ENCODE results near the gene FAM78A. TPM values are rescaled to one million over a fixed set of nuclear protein-coding genes. Genes with fewer than 3 reads are reported as not detected.

The FAM78A gene
- total RNA-seq, 2 donors from 2014 or later: 59.5 to 60.4 TPM

DNA sequence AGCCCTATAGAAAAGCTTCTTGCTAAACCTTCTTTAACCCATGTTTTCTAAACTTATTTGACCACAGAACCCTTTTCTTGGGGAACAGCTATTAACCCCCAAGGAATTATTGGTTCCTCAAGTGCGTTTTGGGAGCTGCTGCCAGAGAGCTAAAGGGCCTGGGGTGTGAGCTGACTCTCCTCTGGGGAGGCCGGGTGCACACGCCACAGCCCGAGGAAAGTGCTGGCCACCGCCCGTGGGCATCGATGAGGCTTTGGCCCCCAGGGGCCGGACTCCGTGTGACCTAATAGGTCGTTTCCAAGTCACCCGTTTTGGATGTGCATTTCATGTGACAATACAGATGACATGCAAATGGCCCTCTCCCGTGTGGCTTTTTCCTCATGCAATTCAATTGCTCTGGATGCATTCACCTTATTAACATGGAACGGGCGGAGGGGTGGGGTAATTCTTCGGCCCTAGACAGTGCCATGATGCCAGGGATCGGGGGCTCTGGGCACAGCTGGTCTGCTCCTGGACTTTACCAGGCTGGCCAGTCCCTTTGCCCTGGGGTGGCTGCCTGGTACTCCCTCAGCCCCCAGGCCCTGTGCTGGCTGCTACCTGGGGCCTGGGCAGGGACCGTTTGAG, 32.7 kb upstream of the FAM78A start:
- no peaks in the 10 kb centered on the region for H3K9me3 ChIP-seq (ENCODE audit: control insufficient read depth, low read length, poor library complexity, severe bottlenecking)
- Mint-ChIP-seq H3K4me1 (peaks cover 17% of the 10 kb centered on the region), H3K36me3 (ENCODE audit: low read depth) (no peaks in the 10 kb centered on the region), H3K4me3 (no peak overlapping the region), H3K27me3 (no peaks in the 10 kb centered on the region), H3K27ac (no peak overlapping the region)
- DNase-seq: no peak
- no peak for ATAC-seq

DNA sequence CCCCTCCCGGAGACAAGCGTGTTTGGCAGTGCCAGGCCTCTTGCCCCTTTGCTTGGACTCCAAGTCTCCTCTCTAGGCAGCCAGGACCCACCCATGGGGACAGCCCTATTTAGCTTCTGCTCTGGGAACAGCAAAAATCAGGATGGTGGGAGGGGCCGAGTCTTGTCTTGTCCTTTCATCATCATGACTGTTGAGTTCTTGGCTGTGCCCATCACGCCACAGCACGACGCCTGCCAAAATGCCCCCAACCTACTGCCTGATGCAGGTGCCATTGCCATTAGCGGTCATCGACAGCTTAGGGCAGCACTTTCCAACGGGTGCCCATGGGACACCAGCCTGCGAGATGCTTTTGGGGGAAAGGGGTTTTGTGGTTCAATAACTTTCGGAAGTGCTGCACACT, 32.1 kb upstream of the FAM78A start:
- H3K9me3 ChIP-seq (ENCODE audit: control insufficient read depth, low read length, poor library complexity, severe bottlenecking): no peaks in the 10 kb centered on the region
- no peak for ATAC-seq
- H3K4me1 Mint-ChIP-seq: peaks cover 17% of the 10 kb centered on the region
- no peaks in the 10 kb centered on the region for H3K36me3 Mint-ChIP-seq (ENCODE audit: low read depth)
- no peaks in the 10 kb centered on the region for H3K27me3 Mint-ChIP-seq
- no peak for DNase-seq
- no peak overlapping the region for H3K4me3 Mint-ChIP-seq
- H3K27ac Mint-ChIP-seq: no peak overlapping the region

DNA sequence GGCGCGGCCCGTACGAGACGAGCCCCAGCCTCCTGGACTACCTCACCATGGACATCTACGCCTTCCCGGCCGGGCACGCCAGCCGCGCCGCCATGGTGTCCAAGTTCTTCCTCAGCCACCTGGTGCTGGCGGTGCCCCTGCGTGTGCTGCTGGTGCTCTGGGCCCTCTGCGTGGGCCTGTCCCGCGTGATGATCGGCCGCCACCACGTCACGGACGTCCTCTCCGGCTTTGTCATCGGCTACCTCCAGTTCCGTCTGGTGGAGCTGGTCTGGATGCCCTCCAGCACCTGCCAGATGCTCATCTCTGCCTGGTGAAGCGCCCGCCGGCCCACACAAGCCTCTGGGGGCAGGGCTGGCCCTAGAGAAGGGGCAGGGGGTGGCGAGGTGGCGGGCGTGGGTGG, 31.7 kb upstream of the FAM78A start:
- Mint-ChIP-seq H3K27ac (no peak overlapping the region), H3K27me3 (no peaks in the 10 kb centered on the region), H3K36me3 (ENCODE audit: low read depth) (no peaks in the 10 kb centered on the region), H3K4me1 (peaks cover 17% of the 10 kb centered on the region), H3K4me3 (no peak overlapping the region)
- no peaks in the 10 kb centered on the region for H3K9me3 ChIP-seq (ENCODE audit: control insufficient read depth, low read length, poor library complexity, severe bottlenecking)
- no peak for DNase-seq
- ATAC-seq: no peak

DNA sequence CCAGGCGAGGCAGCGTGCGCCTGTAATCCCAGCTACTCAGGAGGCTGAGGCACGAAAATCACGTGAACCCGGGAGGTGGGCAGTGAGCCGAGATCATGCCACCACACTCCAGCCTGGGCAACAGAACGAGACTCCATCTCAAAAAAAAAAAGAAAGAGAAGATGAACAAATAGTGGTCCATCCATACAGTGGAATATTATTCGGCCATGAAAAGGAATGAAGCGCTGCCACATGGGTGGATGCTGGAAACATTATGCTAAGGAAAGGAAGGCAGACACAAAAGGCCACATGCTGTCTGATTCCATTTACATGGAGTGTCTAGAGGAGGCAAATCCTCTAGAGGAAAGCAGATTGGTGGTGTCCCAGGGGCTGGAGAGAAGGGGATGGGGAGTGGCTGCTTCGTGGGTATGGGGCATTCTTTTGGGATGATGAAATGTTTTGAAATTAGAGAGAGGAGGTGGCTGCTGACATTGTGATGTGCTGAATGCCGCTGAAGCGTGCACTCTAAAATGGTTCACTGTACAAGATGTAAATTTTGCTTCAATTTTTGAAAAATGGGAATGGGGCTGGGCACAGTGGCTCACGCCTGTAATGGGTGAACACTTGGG, 30.2 kb upstream of the FAM78A start:
- DNase-seq (no peak), ATAC-seq (no peak)
- no peaks in the 10 kb centered on the region for H3K27me3 Mint-ChIP-seq
- H3K9me3 ChIP-seq (ENCODE audit: control insufficient read depth, low read length, poor library complexity, severe bottlenecking): no peaks in the 10 kb centered on the region
- H3K4me3 Mint-ChIP-seq: no peak overlapping the region
- no peaks in the 10 kb centered on the region for H3K36me3 Mint-ChIP-seq (ENCODE audit: low read depth)
- no peak overlapping the region for H3K27ac Mint-ChIP-seq
- peaks cover 13% of the 10 kb centered on the region for H3K4me1 Mint-ChIP-seq

DNA sequence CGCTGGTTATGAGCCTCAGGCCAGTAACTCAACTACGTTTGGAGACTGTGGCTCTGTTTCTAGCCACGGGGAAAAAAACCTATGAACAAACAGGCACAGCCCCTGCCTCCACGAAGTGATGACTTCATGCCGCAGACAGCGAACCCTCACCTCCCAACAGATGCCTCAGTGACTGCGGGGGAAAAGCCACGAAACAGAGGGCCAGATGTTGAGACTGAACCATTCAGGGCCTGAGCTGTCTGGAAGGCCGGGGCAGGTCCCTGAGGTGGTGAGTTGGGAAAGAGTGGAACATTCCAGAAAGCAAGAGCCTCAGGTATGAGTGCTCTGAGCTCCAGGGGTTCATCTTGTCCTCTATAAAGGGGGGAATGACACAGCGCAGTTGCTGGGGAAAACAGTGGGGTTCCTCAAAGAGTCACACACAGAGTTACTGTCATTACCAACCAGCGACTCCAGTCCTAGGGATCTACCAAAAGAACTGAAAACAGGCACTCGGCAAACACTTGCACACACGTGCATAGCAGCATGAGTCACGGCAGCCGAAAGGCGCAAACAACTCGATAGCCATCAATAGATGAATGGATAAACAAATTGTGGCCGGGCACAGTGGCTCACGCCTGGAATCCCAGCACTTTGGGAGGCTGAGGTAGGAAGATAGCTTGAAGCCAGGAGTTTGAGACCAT, 28.5 kb upstream of the FAM78A start:
- peaks cover 5% of the 10 kb centered on the region for H3K4me1 Mint-ChIP-seq
- ATAC-seq (no peak), DNase-seq (no peak)
- H3K27me3 Mint-ChIP-seq: no peaks in the 10 kb centered on the region
- H3K4me3 Mint-ChIP-seq: no peak overlapping the region
- H3K36me3 Mint-ChIP-seq (ENCODE audit: low read depth): no peaks in the 10 kb centered on the region
- H3K27ac Mint-ChIP-seq: no peak overlapping the region
- H3K9me3 ChIP-seq (ENCODE audit: control insufficient read depth, low read length, poor library complexity, severe bottlenecking): no peaks in the 10 kb centered on the region

DNA sequence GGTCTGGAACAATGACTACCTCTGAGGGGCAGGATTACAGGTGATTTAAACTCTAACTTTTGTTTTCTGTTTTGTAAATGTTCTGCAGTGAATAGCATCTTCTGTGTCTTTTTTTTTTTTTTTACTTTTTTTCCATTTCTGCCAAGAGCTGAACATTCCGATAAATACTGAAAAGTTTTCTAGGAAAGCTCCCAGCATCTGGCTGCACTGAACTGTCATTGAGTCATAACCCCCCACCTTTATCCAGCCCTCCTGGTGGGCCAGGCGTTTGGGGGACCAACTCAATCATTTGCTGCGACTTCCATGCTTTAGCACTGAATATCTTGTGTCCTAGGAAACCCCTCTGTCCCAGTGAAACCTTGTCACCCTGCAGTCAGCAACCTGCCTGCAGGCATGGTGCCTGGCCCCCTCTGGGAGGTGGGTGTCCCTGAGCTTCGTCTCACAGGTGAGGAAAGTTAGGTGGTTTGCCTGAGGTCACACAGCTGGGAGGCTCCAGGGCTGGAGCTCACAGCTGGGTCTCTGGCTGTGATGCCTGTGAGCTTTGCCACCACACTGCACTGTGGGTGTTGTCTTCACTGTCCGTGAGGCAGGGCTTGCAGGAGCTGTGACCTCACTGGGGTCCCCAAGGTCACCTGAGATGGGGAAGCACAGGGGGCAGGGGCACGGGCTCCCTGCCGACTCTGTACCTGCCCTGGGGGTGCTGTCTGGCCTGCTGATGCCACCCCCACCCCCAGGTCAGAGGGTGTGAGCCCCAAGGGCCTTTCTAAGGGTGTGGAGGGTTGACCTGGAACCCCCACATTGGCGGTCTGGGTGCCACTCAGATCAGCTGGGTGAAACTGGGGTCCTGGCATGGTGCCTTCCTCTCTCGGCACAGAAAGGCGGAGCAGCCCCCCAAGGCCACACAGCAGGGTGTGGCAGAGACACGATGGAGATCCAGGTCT, 27.3 kb upstream of the FAM78A start:
- H3K4me3 Mint-ChIP-seq: no peak overlapping the region
- DNase-seq (no peak), ATAC-seq (no peak)
- H3K36me3 Mint-ChIP-seq (ENCODE audit: low read depth): no peaks in the 10 kb centered on the region
- peaks cover 4% of the 10 kb centered on the region for H3K4me1 Mint-ChIP-seq
- H3K27me3 Mint-ChIP-seq: no peaks in the 10 kb centered on the region
- H3K27ac Mint-ChIP-seq: peak overlapping the region; percentile 6
- H3K9me3 ChIP-seq (ENCODE audit: control insufficient read depth, low read length, poor library complexity, severe bottlenecking): no peaks in the 10 kb centered on the region

DNA sequence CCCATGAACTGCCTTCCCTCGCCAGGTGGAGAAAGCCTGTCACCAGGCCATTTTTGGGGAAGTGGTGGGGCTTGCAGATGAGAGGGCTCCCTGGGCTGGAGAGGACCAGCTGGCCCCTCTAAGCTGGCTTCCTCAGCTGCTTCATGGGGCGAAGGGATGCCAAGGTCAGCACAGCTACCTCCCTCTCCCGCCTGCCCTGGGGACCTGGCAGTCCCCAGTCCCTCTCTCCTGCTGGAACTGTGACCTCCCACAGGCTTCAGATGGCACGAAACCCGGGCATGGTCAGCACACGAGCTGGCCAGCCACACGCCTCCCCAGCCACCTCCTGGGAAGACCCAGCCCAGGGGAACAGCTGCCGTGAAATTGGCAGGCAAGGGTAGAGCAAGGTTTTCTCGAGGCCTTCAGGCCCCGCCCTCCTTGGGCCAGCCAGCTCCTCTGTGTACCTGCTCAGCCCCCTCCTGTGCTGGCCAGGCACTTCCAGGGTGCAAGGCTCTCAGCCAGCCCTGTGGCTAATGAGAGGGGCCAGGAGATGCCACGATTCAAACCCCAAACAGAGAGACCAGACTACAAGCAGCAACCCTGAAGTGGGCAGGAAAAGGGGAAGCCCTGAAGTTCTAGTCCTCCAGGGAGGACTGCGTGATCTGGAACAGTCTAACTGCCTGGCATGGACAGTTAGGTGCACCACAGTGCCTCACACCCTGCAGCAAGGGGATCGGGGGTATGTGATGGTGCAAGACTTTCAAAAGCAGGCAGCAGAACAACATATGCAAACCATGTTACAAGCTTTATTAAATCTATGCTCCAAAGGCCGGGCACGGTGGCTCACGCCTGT, 26.1 kb upstream of the FAM78A start:
- Mint-ChIP-seq H3K4me1 (peaks cover 4% of the 10 kb centered on the region), H3K4me3 (no peak overlapping the region), H3K27me3 (no peaks in the 10 kb centered on the region), H3K27ac (no peak overlapping the region), H3K36me3 (ENCODE audit: low read depth) (no peaks in the 10 kb centered on the region)
- DNase-seq (no peak), ATAC-seq (no peak)
- H3K9me3 ChIP-seq (ENCODE audit: control insufficient read depth, low read length, poor library complexity, severe bottlenecking): no peaks in the 10 kb centered on the region

DNA sequence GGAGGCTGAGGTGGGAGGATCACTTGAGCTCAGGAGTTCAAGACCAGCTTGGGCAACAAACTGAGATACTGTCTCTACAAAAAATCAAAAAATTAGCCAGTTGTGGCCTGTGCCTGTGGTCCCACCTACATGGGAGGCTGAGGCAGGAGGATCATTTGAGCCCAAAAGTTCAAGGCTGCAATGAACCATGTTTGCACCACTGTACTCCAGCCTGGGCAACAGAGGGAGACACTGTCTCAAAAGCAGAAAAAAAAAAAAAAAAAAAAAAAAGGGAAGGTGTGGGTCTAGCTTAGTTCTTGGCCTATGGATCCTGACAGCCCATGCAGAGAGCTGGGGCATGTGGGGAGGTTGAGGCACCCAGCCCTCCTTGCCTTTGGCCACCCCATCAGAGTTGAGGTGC, 24.1 kb upstream of the FAM78A start:
- ATAC-seq (no peak), DNase-seq (no peak)
- H3K27me3 Mint-ChIP-seq: no peaks in the 10 kb centered on the region
- no peak overlapping the region for H3K27ac Mint-ChIP-seq
- H3K4me3 Mint-ChIP-seq: no peak overlapping the region
- H3K4me1 Mint-ChIP-seq: no peaks in the 10 kb centered on the region
- H3K36me3 Mint-ChIP-seq (ENCODE audit: low read depth): no peaks in the 10 kb centered on the region
- no peaks in the 10 kb centered on the region for H3K9me3 ChIP-seq (ENCODE audit: control insufficient read depth, low read length, poor library complexity, severe bottlenecking)

DNA sequence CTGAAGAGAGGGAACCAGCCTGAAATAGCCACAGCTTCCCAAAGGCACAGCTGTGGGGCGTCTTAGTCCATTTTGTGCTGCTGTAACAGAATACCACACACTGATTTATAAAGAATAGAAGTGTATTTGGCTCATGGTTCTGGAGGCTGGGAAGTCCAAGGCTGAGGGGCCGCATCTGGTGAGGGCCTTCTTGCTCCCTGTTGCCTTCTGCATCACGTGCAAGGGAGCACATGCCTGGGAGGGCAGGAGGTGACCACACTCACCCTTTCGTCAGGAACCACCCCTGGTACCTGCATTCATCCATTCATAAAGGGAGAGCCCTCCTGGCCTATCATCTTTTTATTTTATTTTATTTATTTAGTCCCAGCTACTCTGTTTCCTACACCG, 23.6 kb upstream of the FAM78A start:
- H3K4me3 Mint-ChIP-seq: no peak overlapping the region
- DNase-seq (no peak), ATAC-seq (no peak)
- H3K9me3 ChIP-seq (ENCODE audit: control insufficient read depth, low read length, poor library complexity, severe bottlenecking): no peaks in the 10 kb centered on the region
- no peaks in the 10 kb centered on the region for H3K4me1 Mint-ChIP-seq
- H3K36me3 Mint-ChIP-seq (ENCODE audit: low read depth): no peaks in the 10 kb centered on the region
- H3K27me3 Mint-ChIP-seq: no peaks in the 10 kb centered on the region
- H3K27ac Mint-ChIP-seq: no peak overlapping the region

DNA sequence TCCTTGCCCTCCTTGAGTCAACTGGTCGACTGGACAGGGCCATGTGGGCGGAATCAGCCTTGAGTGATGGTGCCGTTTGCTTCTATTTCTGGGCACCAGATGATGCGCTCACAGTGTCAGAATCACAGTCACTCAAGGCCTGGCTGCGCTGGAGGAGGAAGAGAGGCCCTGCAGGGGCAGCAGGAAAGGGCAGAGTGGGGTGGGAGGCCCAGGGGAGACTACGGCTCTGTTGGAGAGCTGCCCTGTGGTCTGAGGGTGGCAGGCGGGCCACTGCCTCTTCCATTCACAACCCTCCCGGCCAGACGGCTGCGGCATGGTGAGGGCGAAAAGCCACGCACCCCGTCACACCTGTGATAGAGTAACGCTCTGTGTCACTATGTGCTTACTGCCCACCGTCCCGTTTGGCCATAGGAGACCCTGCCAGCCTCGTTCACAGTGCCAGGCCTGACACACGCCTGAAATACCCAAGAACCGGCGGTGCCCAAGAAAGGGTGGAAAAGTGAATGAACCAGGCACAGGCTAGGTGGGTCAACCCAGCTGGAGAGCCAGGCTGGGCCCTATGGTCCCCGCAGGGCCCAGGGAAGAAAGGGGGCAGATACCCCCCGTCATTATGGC, 23.1 kb upstream of the FAM78A start:
- no peak overlapping the region for H3K27ac Mint-ChIP-seq
- H3K27me3 Mint-ChIP-seq: no peaks in the 10 kb centered on the region
- no peaks in the 10 kb centered on the region for H3K36me3 Mint-ChIP-seq (ENCODE audit: low read depth)
- no peak for DNase-seq
- H3K9me3 ChIP-seq (ENCODE audit: control insufficient read depth, low read length, poor library complexity, severe bottlenecking): no peaks in the 10 kb centered on the region
- H3K4me3 Mint-ChIP-seq: no peak overlapping the region
- ATAC-seq: no peak
- H3K4me1 Mint-ChIP-seq: no peaks in the 10 kb centered on the region

DNA sequence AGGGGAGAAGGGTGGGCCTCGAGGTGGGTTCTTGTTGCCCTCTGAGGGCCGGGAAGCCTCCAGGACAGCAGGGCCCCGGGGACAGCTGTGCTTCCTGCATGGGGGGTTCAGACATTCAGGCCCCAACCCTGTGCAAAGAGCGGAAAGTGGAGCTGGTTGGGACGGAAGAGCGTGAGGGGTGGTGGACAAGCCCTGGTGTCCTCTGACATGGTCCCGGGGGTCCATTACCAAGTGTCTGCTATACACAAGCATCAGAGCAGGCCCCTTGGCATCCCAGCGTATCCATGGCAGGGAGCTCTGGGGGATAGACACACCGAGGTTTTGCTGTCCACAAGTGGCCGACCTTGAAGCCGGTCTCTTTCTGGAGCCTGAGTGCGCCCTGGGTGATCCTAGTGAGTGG, 22.5 kb upstream of the FAM78A start:
- Mint-ChIP-seq H3K36me3 (ENCODE audit: low read depth) (no peaks in the 10 kb centered on the region), H3K27ac (no peak overlapping the region), H3K4me3 (no peak overlapping the region), H3K27me3 (no peaks in the 10 kb centered on the region), H3K4me1 (no peaks in the 10 kb centered on the region)
- DNase-seq (no peak), ATAC-seq (no peak)
- H3K9me3 ChIP-seq (ENCODE audit: control insufficient read depth, low read length, poor library complexity, severe bottlenecking): no peaks in the 10 kb centered on the region

DNA sequence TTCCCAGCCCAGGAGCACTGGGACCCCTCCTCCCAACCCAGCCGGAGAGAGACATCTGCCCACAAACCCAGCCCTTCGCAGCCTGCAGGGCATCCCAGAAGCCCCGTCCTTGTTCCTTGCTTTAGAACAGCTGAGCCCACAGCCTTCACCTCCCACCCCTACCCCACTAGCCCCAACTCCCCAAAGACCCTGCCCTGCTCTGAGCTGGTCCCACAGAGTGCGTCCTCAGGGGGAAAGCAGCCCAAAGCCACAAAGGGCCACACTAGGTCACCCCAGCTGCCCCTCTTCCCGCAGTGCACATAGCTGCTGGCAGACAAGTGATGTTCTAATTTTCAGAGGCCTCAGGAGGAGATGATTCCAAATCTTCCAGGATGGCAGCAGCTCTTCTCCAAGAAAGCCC, 22.0 kb upstream of the FAM78A start:
- Mint-ChIP-seq H3K4me3 (no peak overlapping the region), H3K27ac (no peak overlapping the region), H3K36me3 (ENCODE audit: low read depth) (no peaks in the 10 kb centered on the region), H3K27me3 (no peaks in the 10 kb centered on the region), H3K4me1 (no peaks in the 10 kb centered on the region)
- ATAC-seq: no peak
- no peaks in the 10 kb centered on the region for H3K9me3 ChIP-seq (ENCODE audit: control insufficient read depth, low read length, poor library complexity, severe bottlenecking)
- no peak for DNase-seq
